H9 (cell line): ENCODE results near the gene MYO18B. TPM values are rescaled to one million over a fixed set of nuclear protein-coding genes. Genes with fewer than 3 reads are reported as not detected.

ENCODE experiments used
- DNase-seq: peaks from one replicate; pipeline ENCODE4 v3.0.0-alpha.2; 2017
- H2AFZ ChIP-seq: one replicate; pipeline ENCODE4 v1.6.1; 2013; ENCODE audit warnings: mild to moderate bottlenecking, low read length, control low read depth, moderate library complexity
- H2AK5ac ChIP-seq: 2 replicates; pipeline ENCODE4 v1.6.1; 2013; ENCODE audit warnings: low read length, control low read depth, mixed read lengths; ENCODE audit not compliant: insufficient read length
- H2BK120ac ChIP-seq: one replicate; pipeline ENCODE4 v1.6.1; 2013; ENCODE audit warnings: low read depth, mild to moderate bottlenecking, low read length, control low read depth, inconsistent platforms; ENCODE audit not compliant: poor library complexity, severe bottlenecking
- H2BK12ac ChIP-seq: 2 replicates; pipeline ENCODE4 v1.6.1; 2013; ENCODE audit warnings: low read length, control low read depth, mixed read lengths, low read depth; ENCODE audit not compliant: insufficient read length
- H2BK15ac ChIP-seq: 2 replicates; pipeline ENCODE4 v1.6.1; 2013; ENCODE audit warnings: low read depth, low read length, control low read depth
- H2BK20ac ChIP-seq: one replicate; pipeline ENCODE4 v1.6.1; 2013; ENCODE audit warnings: low read depth, mild to moderate bottlenecking, low read length, control low read depth, inconsistent platforms; ENCODE audit not compliant: poor library complexity, severe bottlenecking
- H2BK5ac ChIP-seq: 2 replicates; pipeline ENCODE4 v1.6.1; 2013; ENCODE audit warnings: low read length, control low read depth, mixed read lengths; ENCODE audit not compliant: insufficient read length
- H3K14ac ChIP-seq: 2 replicates; pipeline ENCODE4 v1.6.1; 2013; ENCODE audit warnings: low read length, control low read depth; ENCODE audit not compliant: insufficient read depth
- H3K18ac ChIP-seq: 2 replicates; pipeline ENCODE4 v1.6.1; 2013; ENCODE audit warnings: low read depth, mild to moderate bottlenecking, mixed read lengths, low read length, control low read depth; ENCODE audit not compliant: insufficient read length
- H3K23ac ChIP-seq: 2 replicates; pipeline ENCODE4 v1.6.1; 2013; ENCODE audit warnings: low read length, control low read depth, mixed read lengths, low read depth; ENCODE audit not compliant: insufficient read length
- H3K23me2 ChIP-seq: 2 replicates; pipeline ENCODE4 v1.6.1; 2013; ENCODE audit warnings: low read depth, mild to moderate bottlenecking, mixed read lengths, low read length, control low read depth; ENCODE audit not compliant: insufficient read length, poor library complexity, severe bottlenecking
- H3K27ac ChIP-seq: 2 replicates; pipeline ENCODE4 v1.5.1; 2013; ENCODE audit warnings: low read length, control low read depth, mixed read lengths, low read depth; ENCODE audit not compliant: insufficient read length
- H3K27me3 ChIP-seq: 2 replicates; pipeline ENCODE4 v1.6.1; 2013; ENCODE audit warnings: low read length, control low read depth, inconsistent platforms; ENCODE audit not compliant: insufficient read depth
- H3K4ac ChIP-seq: 2 replicates; pipeline ENCODE4 v1.6.1; 2013; ENCODE audit warnings: low read depth, mild to moderate bottlenecking, control low read depth, inconsistent platforms, low read length, moderate library complexity
- H3K4me1 ChIP-seq: 2 replicates; pipeline ENCODE4 v1.6.1; 2013; ENCODE audit warnings: low read length, control low read depth, inconsistent platforms; ENCODE audit not compliant: insufficient read depth
- H3K4me2 ChIP-seq: 2 replicates; pipeline ENCODE4 v1.6.1; 2013; ENCODE audit warnings: low read length, control low read depth, mixed read lengths; ENCODE audit not compliant: insufficient read length, insufficient read depth
- H3K56ac ChIP-seq: 2 replicates; pipeline ENCODE4 v1.6.1; 2013; ENCODE audit warnings: low read depth, mild to moderate bottlenecking, mixed read lengths, low read length, control low read depth; ENCODE audit not compliant: insufficient read length
- H3K79me1 ChIP-seq: 2 replicates; pipeline ENCODE4 v1.6.1; 2013; ENCODE audit warnings: low read depth, mild to moderate bottlenecking, moderate library complexity, low read length, control low read depth, inconsistent platforms; ENCODE audit not compliant: insufficient read depth, poor library complexity, severe bottlenecking
- H3K79me2 ChIP-seq: 2 replicates; pipeline ENCODE4 v1.6.1; 2013; ENCODE audit warnings: low read length, control low read depth, inconsistent platforms; ENCODE audit not compliant: insufficient read depth
- H3K9ac ChIP-seq: 2 replicates; pipeline ENCODE4 v1.6.1; 2013; ENCODE audit warnings: low read length, control low read depth, mixed read lengths; ENCODE audit not compliant: insufficient read length; ENCODE audit errors: extremely low read depth
- H3K9me3 ChIP-seq: one replicate; pipeline ENCODE4 v1.6.1; 2013; ENCODE audit warnings: low read depth, low read length, inconsistent platforms; ENCODE audit not compliant: control insufficient read depth
- H3T11ph ChIP-seq: one replicate; pipeline ENCODE4 v1.6.1; 2013; ENCODE audit warnings: mild to moderate bottlenecking, low read length, control low read depth, inconsistent platforms
- H4K20me1 ChIP-seq: one replicate; pipeline ENCODE4 v1.6.1; 2013; ENCODE audit not compliant: control insufficient read depth, insufficient read length, insufficient read depth
- H4K5ac ChIP-seq: 2 replicates; pipeline ENCODE4 v1.6.1; 2013; ENCODE audit warnings: low read depth, mild to moderate bottlenecking, mixed read lengths, low read length, control low read depth; ENCODE audit not compliant: insufficient read length
- H4K8ac ChIP-seq: replicated peaks from 2 replicates; pipeline ENCODE4 v1.6.1; 2013; ENCODE audit warnings: low read length, control low read depth, mixed read lengths, low read depth; ENCODE audit not compliant: insufficient read length
- H4K91ac ChIP-seq: 2 replicates; pipeline ENCODE4 v1.6.1; 2013; ENCODE audit warnings: low read depth, mild to moderate bottlenecking, moderate library complexity, mixed read lengths, low read length, control low read depth; ENCODE audit not compliant: insufficient read length
- H3K27ac Mint-ChIP-seq, 3 experiments: 2 replicates in 2 of 3; 3 replicates in 1 of 3; pipeline ENCODE4 v1.8.0; 2020 to 2021; ENCODE audit warnings: mixed read lengths in 3 of 3, mild to moderate bottlenecking in 1 of 3, moderate library complexity in 1 of 3
- H3K27me3 Mint-ChIP-seq: 2 replicates; pipeline ENCODE4 v1.8.0; 2021; ENCODE audit warnings: low read depth, mild to moderate bottlenecking, moderate library complexity, mixed read lengths
- H3K36me3 Mint-ChIP-seq, 3 experiments: 2 replicates in 2 of 3; 3 replicates in 1 of 3; pipeline ENCODE4 v1.8.0; 2020 to 2021; ENCODE audit warnings: low read depth in 3 of 3, mixed read lengths in 3 of 3; ENCODE audit not compliant: insufficient read depth in 1 of 3
- H3K4me1 Mint-ChIP-seq, 2 experiments: 2 replicates each; pipeline ENCODE4 v1.8.0; 2020; ENCODE audit warnings: mixed read lengths in 2 of 2
- H3K4me3 Mint-ChIP-seq, 2 experiments: 2 replicates in 1 of 2; 3 replicates in 1 of 2; pipeline ENCODE4 v1.8.0; 2020 to 2021; ENCODE audit warnings: mild to moderate bottlenecking in 2 of 2, mixed read lengths in 2 of 2, moderate library complexity in 1 of 2
- H3K9me3 Mint-ChIP-seq, 2 experiments: 2 replicates in 1 of 2; 3 replicates in 1 of 2; pipeline ENCODE4 v1.8.0; 2020; ENCODE audit warnings: mild to moderate bottlenecking in 2 of 2, mixed read lengths in 2 of 2, moderate library complexity in 1 of 2
- WGBS: extraction: QIAGEN DNeasy Blood & Tissue Kit; methylation state at CpG from one replicate; pipeline ENCODE4 v1.1.7; 2013; ENCODE audit warnings: missing lambda C conversion rate, low lambda C conversion rate, mixed read lengths; ENCODE audit not compliant: insufficient read length; ENCODE audit errors: extremely low coverage; 5-methylcytosine and 5-hydroxymethylcytosine counted together
- total RNA-seq: library from RNA; stranded (reverse); gene quantifications from 2 replicates; pipeline ENCODE4 v1.2.1, GENCODE V29; 2021
- TF ChIP-seq, protein P1 (sequence below): fragments of 200-600 bp; sonication (generic); conservative IDR thresholded peaks from 3 replicates; pipeline ENCODE4 v1.8.0; 2021; ENCODE audit warnings: antibody characterized with exemption, mild to moderate bottlenecking

MYO18B gene
- total RNA-seq, 1 experiment from 2014 or later, result 0.46 TPM

DNA sequence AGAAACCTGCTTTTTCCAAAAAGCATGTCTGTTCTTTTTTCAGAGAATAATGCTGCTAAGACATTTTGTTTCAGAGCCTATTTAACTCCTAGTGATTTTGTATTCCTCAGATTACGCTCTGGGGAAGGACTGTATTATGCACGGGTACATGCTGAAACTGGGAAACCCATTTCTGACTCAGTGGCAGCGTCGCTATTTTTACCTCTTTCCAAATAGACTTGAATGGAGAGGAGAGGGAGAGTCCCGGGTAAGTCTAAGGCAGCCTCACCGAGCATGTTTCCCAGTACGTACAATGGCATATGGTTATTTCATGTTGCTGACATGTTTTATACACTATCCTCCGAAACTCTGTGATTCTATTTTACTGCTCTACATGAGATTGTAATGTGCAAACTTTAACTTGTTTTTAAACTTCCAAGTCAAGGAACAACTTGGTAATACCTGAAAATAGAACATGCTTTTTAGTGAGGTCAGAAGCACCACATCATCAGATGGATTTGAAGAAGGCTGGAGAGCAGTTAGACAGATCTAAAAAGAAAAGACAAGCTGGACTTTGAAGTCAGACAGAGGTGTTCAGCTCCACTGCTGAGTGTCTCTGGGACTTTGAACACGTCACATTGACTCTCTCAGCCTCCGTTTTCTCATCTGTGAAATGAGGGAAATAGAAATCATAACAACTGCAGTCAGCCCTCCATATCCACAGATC, 23.7 kb upstream of the MYO18B start:
- H3K9me3 ChIP-seq, result no peaks in the 10 kb centered on the region
- Mint-ChIP-seq H3K9me3 (no peaks in the 10 kb centered on the region), H3K36me3 (peaks cover 0 to 14% (median 10%) of the 10 kb centered on the region in 3 experiments; a peak in 5 of 7 replicates), H3K27me3 (no peaks in the 10 kb centered on the region), H3K4me1 (peaks cover 3 to 4% of the 10 kb centered on the region in 2 experiments; a peak in 1 of 4 replicates), H3K27ac (no peak overlapping the region; a peak in 2 of 7 replicates), H3K4me3 (no peak overlapping the region)
- TF ChIP-seq, protein P1, sequence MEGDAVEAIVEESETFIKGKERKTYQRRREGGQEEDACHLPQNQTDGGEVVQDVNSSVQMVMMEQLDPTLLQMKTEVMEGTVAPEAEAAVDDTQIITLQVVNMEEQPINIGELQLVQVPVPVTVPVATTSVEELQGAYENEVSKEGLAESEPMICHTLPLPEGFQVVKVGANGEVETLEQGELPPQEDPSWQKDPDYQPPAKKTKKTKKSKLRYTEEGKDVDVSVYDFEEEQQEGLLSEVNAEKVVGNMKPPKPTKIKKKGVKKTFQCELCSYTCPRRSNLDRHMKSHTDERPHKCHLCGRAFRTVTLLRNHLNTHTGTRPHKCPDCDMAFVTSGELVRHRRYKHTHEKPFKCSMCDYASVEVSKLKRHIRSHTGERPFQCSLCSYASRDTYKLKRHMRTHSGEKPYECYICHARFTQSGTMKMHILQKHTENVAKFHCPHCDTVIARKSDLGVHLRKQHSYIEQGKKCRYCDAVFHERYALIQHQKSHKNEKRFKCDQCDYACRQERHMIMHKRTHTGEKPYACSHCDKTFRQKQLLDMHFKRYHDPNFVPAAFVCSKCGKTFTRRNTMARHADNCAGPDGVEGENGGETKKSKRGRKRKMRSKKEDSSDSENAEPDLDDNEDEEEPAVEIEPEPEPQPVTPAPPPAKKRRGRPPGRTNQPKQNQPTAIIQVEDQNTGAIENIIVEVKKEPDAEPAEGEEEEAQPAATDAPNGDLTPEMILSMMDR, result no peak
- H4K91ac ChIP-seq, result no peak overlapping the region
- H4K8ac ChIP-seq, result no peak overlapping the region
- H2AFZ ChIP-seq, result no peak overlapping the region
- no peaks in the 10 kb centered on the region for H3K79me2 ChIP-seq
- no peak overlapping the region for H3K9ac ChIP-seq
- H3K23me2 ChIP-seq, result no peaks in the 10 kb centered on the region
- WGBS, result no CpG with 5 or more reads among the region's 10 CpGs
- no peak overlapping the region for H2BK15ac ChIP-seq
- H3K4me1 ChIP-seq, result no peaks in the 10 kb centered on the region
- no peak overlapping the region for H3K56ac ChIP-seq
- no peak overlapping the region for H3K18ac ChIP-seq
- H2BK20ac ChIP-seq, result no peak overlapping the region
- H3K27ac ChIP-seq, result no peak overlapping the region
- H3K79me1 ChIP-seq, result no peaks in the 10 kb centered on the region
- H3T11ph ChIP-seq, result no peak overlapping the region
- H2BK5ac ChIP-seq, result no peak overlapping the region
- H4K5ac ChIP-seq, result no peak overlapping the region
- H2BK12ac ChIP-seq, result no peak overlapping the region
- no peak for DNase-seq
- H3K27me3 ChIP-seq, result no peaks in the 10 kb centered on the region
- no peak overlapping the region for H2AK5ac ChIP-seq
- no peak overlapping the region for H3K23ac ChIP-seq
- no peak overlapping the region for H3K4me2 ChIP-seq
- H4K20me1 ChIP-seq, result no peaks in the 10 kb centered on the region
- no peak overlapping the region for H3K4ac ChIP-seq
- H2BK120ac ChIP-seq, result no peak overlapping the region
- H3K14ac ChIP-seq, result no peak overlapping the region
